ENCODE data around the gene SOX1. TPM values are rescaled to one million over a fixed set of nuclear protein-coding genes. Genes with fewer than 3 reads are reported as not detected.
A peak's percentile ranks its signal among the peaks of the same experiment; 100 is the strongest.

Gene SOX1
- total and polyA plus RNA-seq, 9 of the 15 experiments (the other 6 are each of a cell fraction or from before 2014, with no cell fraction given), result not detected

- no peak for FAIRE-seq
- Histone ChIP-seq H3K9me1 (ENCODE audit: control insufficient read depth, insufficient read depth, low read length) (no peaks in the 10 kb centered on the region), H3K9me3 (replicated peaks; ENCODE audit: control insufficient read depth, insufficient read depth, low read depth, low read length) (no peaks in the 10 kb centered on the region), H3K79me2 (ENCODE audit: control insufficient read depth, insufficient read depth, low read length) (no peaks in the 10 kb centered on the region), H4K20me1 (replicated peaks; ENCODE audit: control insufficient read depth, insufficient read depth, low read length) (no peaks in the 10 kb centered on the region; the same call in 1 of the 2 replicates), H3K27me3 (ENCODE audit: control insufficient read depth in 2 of 2, insufficient read depth in 2 of 2, low read length in 2 of 2) (peaks cover 1 to 17% of the 10 kb centered on the region in 2 experiments; a peak in 4 of 5 replicates), H3K4me3 (no peak overlapping the region), H3K27ac (ENCODE audit: extremely low read depth, low read depth, low read length) (no peak overlapping the region), H3K4me1 (replicated peaks in 1 of 2; ENCODE audit: control insufficient read depth in 2 of 2, insufficient read depth in 2 of 2, low read length in 2 of 2) (no peaks in the 10 kb centered on the region), H3K4me2 (ENCODE audit: insufficient read depth, low read length) (no peak overlapping the region), H2AFZ (ENCODE audit: low read depth, low read length) (no peak overlapping the region), H3K36me3 (ENCODE audit: control insufficient read depth, insufficient read depth, low read length) (no peaks in the 10 kb centered on the region), H3K9ac (ENCODE audit: insufficient read depth in 1 of 2, low read depth in 2 of 2, low read length in 2 of 2) (no peak overlapping the region)
- POLR2A ChIA-PET, result no interaction called here
- CTCF ChIA-PET (ENCODE audit: low intra/inter-chr PET ratio), result no interaction called here
- intact Hi-C loops (cut with micrococcal nuclease) (no loop called here), in situ Hi-C loops (cut with MboI) (no loop called here)
- DNase-seq (ENCODE audit: extremely low read depth in 1 of 4, low spot score in 3 of 4), result no peak
- BruUV-seq (replicated peaks), result no TSS peak
- WGBS (ENCODE audit: insufficient coverage, low coverage, missing lambda C conversion rate), result 0% methylated on average over 10 of the region's 11 CpGs
- no peak for ATAC-seq
- TF ChIP-seq DEAF1 (CRISPR knock-in tag; IDR thresholded peaks at IDR 0.05) (no peak), TEAD4 (IDR thresholded peaks at IDR 0.05; ENCODE audit: low read length) (peak; percentile 86), TEAD4 (CRISPR knock-in tag; IDR thresholded peaks at IDR 0.05; ENCODE audit: borderline replicate concordance) (no peak), CREB5 (CRISPR knock-in tag; IDR thresholded peaks at IDR 0.05) (no peak), MTA2 (IDR thresholded peaks at IDR 0.05; ENCODE audit: low read depth) (peak; percentile 24; the same call in 1 of the 2 replicates), ARID1B (IDR thresholded peaks at IDR 0.05) (peak; percentile 63), ID3 (CRISPR knock-in tag; IDR thresholded peaks at IDR 0.05) (no peak), ID3 (tag; IDR thresholded peaks at IDR 0.05) (no peak), CBFA2T3 (IDR thresholded peaks at IDR 0.05) (peak; percentile 74), NCOA2 (IDR thresholded peaks at IDR 0.05; ENCODE audit: partially characterized antibody in 2 of 2) (no peak), PML (IDR thresholded peaks at IDR 0.05; ENCODE audit: low read length) (peak; percentile 42; the same call in 1 of the 2 replicates), IRF2 (CRISPR knock-in tag; IDR thresholded peaks at IDR 0.05) (no peak), TGIF2 (CRISPR knock-in tag; IDR thresholded peaks at IDR 0.05) (no peak), CEBPZ (IDR thresholded peaks at IDR 0.05; ENCODE audit: borderline replicate concordance, low read depth, low read length) (no peak), TCF3 (CRISPR knock-in tag; IDR thresholded peaks at IDR 0.05) (0 out of 2 replicates have a peak, but pooled peaks have one; percentile 25), MYNN (IDR thresholded peaks at IDR 0.05) (no peak), MYNN (CRISPR knock-in tag; IDR thresholded peaks at IDR 0.05) (no peak), ZNF76 (CRISPR knock-in tag; IDR thresholded peaks at IDR 0.05; ENCODE audit: borderline replicate concordance) (no peak)
These were observed 34.5 kb downstream of the SOX1 start for GRCh38 chr13:112101360-112101930.

Measured in K562 (cell line).